ENCODE data around the gene ADRM1.

ADRM1 gene

GRCh38 chr20:62345681-62346370, 43.0 kb downstream of the ADRM1 start:
- Histone ChIP-seq H4K20me1 (ENCODE audit: insufficient read depth, low read length) (no peaks in the 10 kb centered on the region), H3K9me3 (ENCODE audit: insufficient read depth, low read length) (no peaks in the 10 kb centered on the region), H3K4me1 (ENCODE audit: low read length) (no peaks in the 10 kb centered on the region), H3K27me3 (ENCODE audit: low read depth, low read length) (no peaks in the 10 kb centered on the region), H3K36me3 (replicated peaks; ENCODE audit: low read depth, low read length) (peaks cover 9% of the 10 kb centered on the region), H3K9ac (ENCODE audit: low read length) (no peak overlapping the region), H2AFZ (ENCODE audit: low read depth, low read length) (no peak overlapping the region), H3K27ac (ENCODE audit: low read length) (no peak overlapping the region), H3K79me2 (ENCODE audit: low read length) (no peaks in the 10 kb centered on the region), H3K4me2 (ENCODE audit: low read length) (no peak overlapping the region), H3K4me3 (ENCODE audit: low read length) (no peak overlapping the region)
- TF ChIP-seq EZH2phosphoT487 (IDR thresholded peaks at IDR 0.05; ENCODE audit: low read depth): no peak
- TF ChIP-seq, protein P1, sequence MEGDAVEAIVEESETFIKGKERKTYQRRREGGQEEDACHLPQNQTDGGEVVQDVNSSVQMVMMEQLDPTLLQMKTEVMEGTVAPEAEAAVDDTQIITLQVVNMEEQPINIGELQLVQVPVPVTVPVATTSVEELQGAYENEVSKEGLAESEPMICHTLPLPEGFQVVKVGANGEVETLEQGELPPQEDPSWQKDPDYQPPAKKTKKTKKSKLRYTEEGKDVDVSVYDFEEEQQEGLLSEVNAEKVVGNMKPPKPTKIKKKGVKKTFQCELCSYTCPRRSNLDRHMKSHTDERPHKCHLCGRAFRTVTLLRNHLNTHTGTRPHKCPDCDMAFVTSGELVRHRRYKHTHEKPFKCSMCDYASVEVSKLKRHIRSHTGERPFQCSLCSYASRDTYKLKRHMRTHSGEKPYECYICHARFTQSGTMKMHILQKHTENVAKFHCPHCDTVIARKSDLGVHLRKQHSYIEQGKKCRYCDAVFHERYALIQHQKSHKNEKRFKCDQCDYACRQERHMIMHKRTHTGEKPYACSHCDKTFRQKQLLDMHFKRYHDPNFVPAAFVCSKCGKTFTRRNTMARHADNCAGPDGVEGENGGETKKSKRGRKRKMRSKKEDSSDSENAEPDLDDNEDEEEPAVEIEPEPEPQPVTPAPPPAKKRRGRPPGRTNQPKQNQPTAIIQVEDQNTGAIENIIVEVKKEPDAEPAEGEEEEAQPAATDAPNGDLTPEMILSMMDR (IDR thresholded peaks at IDR 0.05; ENCODE audit: low read depth, low read length): no peak

DNA sequence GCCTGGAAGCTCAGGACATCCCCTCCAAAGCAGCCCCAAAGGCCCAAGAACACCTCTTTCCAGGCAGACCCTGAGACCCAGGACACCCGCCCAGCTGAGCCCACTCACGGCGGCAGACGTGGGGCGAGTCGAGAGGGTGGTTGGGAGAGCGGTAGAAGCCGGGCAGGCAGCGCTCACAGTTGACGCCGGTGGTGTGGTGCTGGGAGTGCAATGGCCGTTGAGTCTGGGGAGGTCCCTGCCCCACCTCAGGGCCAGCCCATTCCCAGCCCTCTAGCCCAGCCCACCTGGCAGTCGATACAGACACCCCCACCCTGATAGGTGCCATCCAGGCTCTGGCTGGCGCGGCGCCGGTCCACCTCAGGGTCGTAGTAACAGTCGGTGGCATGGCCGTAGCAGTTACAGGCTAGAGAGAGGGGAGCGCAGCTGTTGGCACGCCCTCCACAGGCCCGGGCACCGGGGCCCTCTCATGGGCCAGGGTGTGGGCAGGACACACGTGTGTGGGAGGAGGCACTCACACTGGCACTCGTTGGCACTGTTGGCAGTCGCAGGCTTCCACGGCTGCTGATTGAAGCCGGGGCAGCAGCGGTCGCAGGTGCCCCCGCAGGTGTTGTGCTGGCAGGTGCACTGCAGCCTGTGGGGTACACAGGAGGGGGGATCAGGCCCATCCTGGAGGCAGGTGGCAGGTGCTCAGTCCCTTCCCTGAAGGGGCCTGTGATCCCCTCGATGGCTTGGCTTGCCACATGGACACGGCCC, 43.8 kb downstream of the ADRM1 start:
- Histone ChIP-seq H3K9ac (ENCODE audit: low read length) (no peak overlapping the region), H2AFZ (ENCODE audit: low read depth, low read length) (no peak overlapping the region), H3K9me3 (ENCODE audit: insufficient read depth, low read length) (no peaks in the 10 kb centered on the region), H3K4me2 (ENCODE audit: low read length) (no peak overlapping the region), H3K27me3 (ENCODE audit: low read depth, low read length) (no peaks in the 10 kb centered on the region), H3K4me3 (ENCODE audit: low read length) (no peak overlapping the region), H3K4me1 (ENCODE audit: low read length) (no peaks in the 10 kb centered on the region), H3K27ac (ENCODE audit: low read length) (no peak overlapping the region), H3K79me2 (ENCODE audit: low read length) (no peaks in the 10 kb centered on the region), H4K20me1 (ENCODE audit: insufficient read depth, low read length) (no peaks in the 10 kb centered on the region), H3K36me3 (replicated peaks; ENCODE audit: low read depth, low read length) (peaks cover 2% of the 10 kb centered on the region)
- TF ChIP-seq, protein P1 (IDR thresholded peaks at IDR 0.05; ENCODE audit: low read depth, low read length): no peak
- TF ChIP-seq EZH2phosphoT487 (IDR thresholded peaks at IDR 0.05; ENCODE audit: low read depth): no peak

DNA sequence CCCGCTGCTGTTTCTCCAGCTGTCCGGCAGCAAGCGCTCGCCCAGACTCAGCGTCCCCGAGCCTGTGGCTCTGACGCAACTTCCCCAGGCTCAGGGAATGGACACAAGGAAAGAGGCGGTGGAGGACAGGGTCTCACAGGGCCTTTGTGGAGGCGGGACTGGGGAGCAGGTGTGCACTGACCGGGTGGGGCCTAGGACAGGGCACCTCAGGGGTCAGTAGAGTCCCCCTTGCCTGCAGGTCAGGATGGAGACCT, 44.3 kb downstream of the ADRM1 start:
- no peaks in the 10 kb centered on the region for H4K20me1 ChIP-seq (ENCODE audit: insufficient read depth, low read length)
- no peaks in the 10 kb centered on the region for H3K9me3 ChIP-seq (ENCODE audit: insufficient read depth, low read length)
- no peaks in the 10 kb centered on the region for H3K4me1 ChIP-seq (ENCODE audit: low read length)
- H2AFZ ChIP-seq (ENCODE audit: low read depth, low read length): no peak overlapping the region
- H3K27me3 ChIP-seq (ENCODE audit: low read depth, low read length): no peaks in the 10 kb centered on the region
- TF ChIP-seq, protein P1 (IDR thresholded peaks at IDR 0.05; ENCODE audit: low read depth, low read length): no peak
- no peak for TF ChIP-seq EZH2phosphoT487 (IDR thresholded peaks at IDR 0.05; ENCODE audit: low read depth)
- H3K4me2 ChIP-seq (ENCODE audit: low read length): no peak overlapping the region
- no peak overlapping the region for H3K9ac ChIP-seq (ENCODE audit: low read length)
- peaks cover 2% of the 10 kb centered on the region for H3K36me3 ChIP-seq (replicated peaks; ENCODE audit: low read depth, low read length)
- no peak overlapping the region for H3K27ac ChIP-seq (ENCODE audit: low read length)
- no peaks in the 10 kb centered on the region for H3K79me2 ChIP-seq (ENCODE audit: low read length)
- H3K4me3 ChIP-seq (ENCODE audit: low read length): no peak overlapping the region

DNA sequence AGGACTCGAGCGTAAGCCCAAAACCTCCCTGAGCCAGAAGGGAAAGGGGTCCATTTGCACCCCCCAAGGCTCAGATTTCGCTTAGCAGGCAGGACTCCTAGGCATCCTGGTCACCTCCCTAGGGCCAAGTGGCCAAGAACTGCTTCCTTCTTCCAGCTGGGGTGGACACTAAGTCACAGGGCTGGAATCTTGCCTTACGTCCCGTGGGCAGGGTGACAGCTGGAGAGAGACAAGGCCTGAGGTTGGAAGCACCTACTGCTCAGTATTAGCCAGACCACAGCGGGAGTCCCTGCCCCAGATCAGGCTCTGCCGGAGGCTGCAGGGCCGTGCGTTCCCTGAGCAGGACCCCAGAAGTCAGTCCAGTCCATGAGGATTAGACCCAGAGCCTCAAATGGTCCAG, 44.6 kb downstream of the ADRM1 start:
- Histone ChIP-seq H3K27me3 (ENCODE audit: low read depth, low read length) (no peaks in the 10 kb centered on the region), H3K9me3 (ENCODE audit: insufficient read depth, low read length) (no peaks in the 10 kb centered on the region), H3K4me3 (ENCODE audit: low read length) (no peak overlapping the region), H3K4me1 (ENCODE audit: low read length) (no peaks in the 10 kb centered on the region), H3K9ac (ENCODE audit: low read length) (no peak overlapping the region), H3K79me2 (ENCODE audit: low read length) (no peaks in the 10 kb centered on the region), H3K27ac (ENCODE audit: low read length) (no peak overlapping the region), H4K20me1 (ENCODE audit: insufficient read depth, low read length) (no peaks in the 10 kb centered on the region), H3K36me3 (replicated peaks; ENCODE audit: low read depth, low read length) (peaks cover 2% of the 10 kb centered on the region), H3K4me2 (ENCODE audit: low read length) (no peak overlapping the region), H2AFZ (ENCODE audit: low read depth, low read length) (no peak overlapping the region)
- TF ChIP-seq EZH2phosphoT487 (IDR thresholded peaks at IDR 0.05; ENCODE audit: low read depth): no peak
- TF ChIP-seq, protein P1 (IDR thresholded peaks at IDR 0.05; ENCODE audit: low read depth, low read length): no peak

All from OCI-LY3 (cell line).